ENCODE data around the gene KRT7.
"Not testable (repeated sequence)": the region's sequence is repeated elsewhere in the genome, so short reads cannot be mapped to it uniquely, and the experiment has no call there.

KRT7 gene

GRCh38 chr12:52246720-52247621, 13.9 kb downstream of the KRT7 start:
- no peak overlapping the region for H3K9ac ChIP-seq (ENCODE audit: insufficient read length)
- no peaks in the 10 kb centered on the region for H3K9me3 ChIP-seq (ENCODE audit: low read depth, low read length)
- no peaks in the 10 kb centered on the region for H3K36me3 ChIP-seq (ENCODE audit: insufficient read depth, low read length)
- TF ChIP-seq POLR2AphosphoS5 (IDR thresholded peaks at IDR 0.05; ENCODE audit: borderline replicate concordance, low read depth, low read length) (no peak), FOXP2 (optimal IDR thresholded peaks at IDR 0.05; ENCODE audit: control extremely low read depth, extremely low read length, insufficient read depth) (no peak), EZH2 (IDR thresholded peaks at IDR 0.05) (no peak)
- DNase-seq (ENCODE audit: low read depth, low spot score), result no peak
- no peak overlapping the region for H3K4me3 ChIP-seq
- no peak overlapping the region for H3K27ac ChIP-seq

- no peak for DNase-seq (ENCODE audit: low read depth, low spot score)
- TF ChIP-seq FOXP2 (optimal IDR thresholded peaks at IDR 0.05; ENCODE audit: control extremely low read depth, extremely low read length, insufficient read depth) (no peak), EZH2 (IDR thresholded peaks at IDR 0.05) (no peak), POLR2AphosphoS5 (IDR thresholded peaks at IDR 0.05; ENCODE audit: borderline replicate concordance, low read depth, low read length) (no peak)
- Histone ChIP-seq H3K4me3 (no peak overlapping the region), H3K9me3 (ENCODE audit: low read depth, low read length) (no peaks in the 10 kb centered on the region), H3K36me3 (ENCODE audit: insufficient read depth, low read length) (no peaks in the 10 kb centered on the region), H3K9ac (ENCODE audit: insufficient read length) (no peak overlapping the region), H3K27ac (no peak overlapping the region)
Observed at GRCh38 chr12:52247622-52248540, 14.8 kb downstream of the KRT7 start.

GRCh38 chr12:52248541-52249461, 15.8 kb downstream of the KRT7 start:
- H3K4me3 ChIP-seq, result no peak overlapping the region
- no peak for TF ChIP-seq EZH2 (IDR thresholded peaks at IDR 0.05)
- no peak for TF ChIP-seq POLR2AphosphoS5 (IDR thresholded peaks at IDR 0.05; ENCODE audit: borderline replicate concordance, low read depth, low read length)
- no peak for TF ChIP-seq FOXP2 (optimal IDR thresholded peaks at IDR 0.05; ENCODE audit: control extremely low read depth, extremely low read length, insufficient read depth)
- no peaks in the 10 kb centered on the region for H3K36me3 ChIP-seq (ENCODE audit: insufficient read depth, low read length)
- H3K27ac ChIP-seq, result no peak overlapping the region
- no peak for DNase-seq (ENCODE audit: low read depth, low spot score)
- no peak overlapping the region for H3K9ac ChIP-seq (ENCODE audit: insufficient read length)
- H3K9me3 ChIP-seq (ENCODE audit: low read depth, low read length), result no peaks in the 10 kb centered on the region

GRCh38 chr12:52249511-52250047, 16.5 kb downstream of the KRT7 start:
- Histone ChIP-seq H3K4me3 (no peak overlapping the region), H3K9me3 (ENCODE audit: low read depth, low read length) (no peaks in the 10 kb centered on the region), H3K27ac (no peak overlapping the region), H3K36me3 (ENCODE audit: insufficient read depth, low read length) (no peaks in the 10 kb centered on the region), H3K9ac (ENCODE audit: insufficient read length) (no peak overlapping the region)
- no peak for DNase-seq (ENCODE audit: low read depth, low spot score)
- TF ChIP-seq EZH2 (IDR thresholded peaks at IDR 0.05) (no peak), FOXP2 (optimal IDR thresholded peaks at IDR 0.05; ENCODE audit: control extremely low read depth, extremely low read length, insufficient read depth) (no peak), POLR2AphosphoS5 (IDR thresholded peaks at IDR 0.05; ENCODE audit: borderline replicate concordance, low read depth, low read length) (no peak)

- Histone ChIP-seq H3K27ac (no peak overlapping the region), H3K9ac (ENCODE audit: insufficient read length) (no peak overlapping the region), H3K36me3 (ENCODE audit: insufficient read depth, low read length) (no peaks in the 10 kb centered on the region), H3K4me3 (no peak overlapping the region), H3K9me3 (ENCODE audit: low read depth, low read length) (no peaks in the 10 kb centered on the region)
- TF ChIP-seq EZH2 (IDR thresholded peaks at IDR 0.05), result no peak
- no peak for TF ChIP-seq FOXP2 (optimal IDR thresholded peaks at IDR 0.05; ENCODE audit: control extremely low read depth, extremely low read length, insufficient read depth)
- TF ChIP-seq POLR2AphosphoS5 (IDR thresholded peaks at IDR 0.05; ENCODE audit: borderline replicate concordance, low read depth, low read length), result no peak
- DNase-seq (ENCODE audit: low read depth, low spot score), result no peak
Observed at GRCh38 chr12:52250048-52250990, 17.3 kb downstream of the KRT7 start.

- TF ChIP-seq EZH2 (IDR thresholded peaks at IDR 0.05) (no peak), FOXP2 (optimal IDR thresholded peaks at IDR 0.05; ENCODE audit: control extremely low read depth, extremely low read length, insufficient read depth) (no peak), POLR2AphosphoS5 (IDR thresholded peaks at IDR 0.05; ENCODE audit: borderline replicate concordance, low read depth, low read length) (no peak)
Observed at GRCh38 chr12:52251367-52252051, 18.5 kb downstream of the KRT7 start.

GRCh38 chr12:52252175-52252615, 19.2 kb downstream of the KRT7 start:
- not testable (repeated sequence) for H3K36me3 ChIP-seq (ENCODE audit: insufficient read depth, low read length); H3K9me3 ChIP-seq (ENCODE audit: low read depth, low read length); H3K9ac ChIP-seq (ENCODE audit: insufficient read length); H3K27ac ChIP-seq; DNase-seq (ENCODE audit: low read depth, low spot score); H3K4me3 ChIP-seq

More at GRCh38 chr12:52251367-52252051, 18.5 kb downstream of the KRT7 start:
- Histone ChIP-seq H3K27ac (no peak overlapping the region), H3K4me3 (no peak overlapping the region), H3K9ac (ENCODE audit: insufficient read length) (no peak overlapping the region), H3K36me3 (ENCODE audit: insufficient read depth, low read length) (no peaks in the 10 kb centered on the region), H3K9me3 (ENCODE audit: low read depth, low read length) (no peaks in the 10 kb centered on the region)
- no peak for DNase-seq (ENCODE audit: low read depth, low spot score)
